ENCODE measurements around the gene HOOK2.

The HOOK2 gene

GRCh38 chr19:12749938-12750521, 25.3 kb downstream of the HOOK2 start:
- Histone ChIP-seq H3K36me3 (ENCODE audit: low read depth) (peaks cover 19% of the 10 kb centered on the region), H3K4me1 (ENCODE audit: insufficient read depth, poor library complexity, severe bottlenecking) (peaks cover 15% of the 10 kb centered on the region), H3K9me3 (ENCODE audit: severe bottlenecking) (no peaks in the 10 kb centered on the region), H3K4me3 (ENCODE audit: severe bottlenecking) (no peak overlapping the region), H3K27ac (ENCODE audit: poor library complexity, severe bottlenecking) (peak overlapping the region; percentile 9), H3K27me3 (ENCODE audit: insufficient read depth, poor library complexity, severe bottlenecking) (no peaks in the 10 kb centered on the region)
- ATAC-seq (ENCODE audit: low read depth): peak; percentile 56
- no peak for TF ChIP-seq CTCF (IDR thresholded peaks at IDR 0.05; ENCODE audit: poor library complexity, severe bottlenecking)
- no peak for DNase-seq (ENCODE audit: low spot score)

GRCh38 chr19:12748489-12748888, 26.9 kb downstream of the HOOK2 start:
- ATAC-seq (ENCODE audit: low read depth) (no peak), DNase-seq (ENCODE audit: low spot score) (no peak)
- H3K9me3 ChIP-seq (ENCODE audit: severe bottlenecking): no peaks in the 10 kb centered on the region
- no peaks in the 10 kb centered on the region for H3K27me3 ChIP-seq (ENCODE audit: insufficient read depth, poor library complexity, severe bottlenecking)
- TF ChIP-seq CTCF (IDR thresholded peaks at IDR 0.05; ENCODE audit: poor library complexity, severe bottlenecking): no peak
- no peak overlapping the region for H3K27ac ChIP-seq (ENCODE audit: poor library complexity, severe bottlenecking)
- H3K36me3 ChIP-seq (ENCODE audit: low read depth): peaks cover 21% of the 10 kb centered on the region
- peaks cover 15% of the 10 kb centered on the region for H3K4me1 ChIP-seq (ENCODE audit: insufficient read depth, poor library complexity, severe bottlenecking)
- no peak overlapping the region for H3K4me3 ChIP-seq (ENCODE audit: severe bottlenecking)

- DNase-seq (ENCODE audit: low spot score) (no peak), ATAC-seq (ENCODE audit: low read depth) (no peak)
- H3K27ac ChIP-seq (ENCODE audit: poor library complexity, severe bottlenecking): no peak overlapping the region
- no peaks in the 10 kb centered on the region for H3K27me3 ChIP-seq (ENCODE audit: insufficient read depth, poor library complexity, severe bottlenecking)
- H3K9me3 ChIP-seq (ENCODE audit: severe bottlenecking): no peaks in the 10 kb centered on the region
- TF ChIP-seq CTCF (IDR thresholded peaks at IDR 0.05; ENCODE audit: poor library complexity, severe bottlenecking): no peak
- peaks cover 28% of the 10 kb centered on the region for H3K36me3 ChIP-seq (ENCODE audit: low read depth)
- H3K4me3 ChIP-seq (ENCODE audit: severe bottlenecking): no peak overlapping the region
- peaks cover 10% of the 10 kb centered on the region for H3K4me1 ChIP-seq (ENCODE audit: insufficient read depth, poor library complexity, severe bottlenecking)
Observed at GRCh38 chr19:12745166-12745897, 30.0 kb downstream of the HOOK2 start.

GRCh38 chr19:12737835-12738351, 37.5 kb downstream of the HOOK2 start:
- Histone ChIP-seq H3K27ac (ENCODE audit: poor library complexity, severe bottlenecking) (peak overlapping the region; percentile 74), H3K9me3 (ENCODE audit: severe bottlenecking) (no peaks in the 10 kb centered on the region), H3K4me3 (ENCODE audit: severe bottlenecking) (peak overlapping the region; percentile 80), H3K4me1 (ENCODE audit: insufficient read depth, poor library complexity, severe bottlenecking) (peaks cover 3% of the 10 kb centered on the region), H3K27me3 (ENCODE audit: insufficient read depth, poor library complexity, severe bottlenecking) (no peaks in the 10 kb centered on the region), H3K36me3 (ENCODE audit: low read depth) (peaks cover 27% of the 10 kb centered on the region)
- TF ChIP-seq CTCF (IDR thresholded peaks at IDR 0.05; ENCODE audit: poor library complexity, severe bottlenecking): no peak
- DNase-seq (ENCODE audit: low spot score): no peak
- no peak for ATAC-seq (ENCODE audit: low read depth)

Measured in RWPE2 (cell line).